DLD1 (cell line): Measurements from ENCODE around the gene ARFGEF2.

Experiments used
- in situ Hi-C: cut with HindIII; loops from 2 replicates; pipeline ENCODE4 v1.10.0; 2017; ENCODE audit warnings: low sequenced_read_pairs

Gene ARFGEF2

GRCh38 chr20:48897305-48898010 is 24.1 kb upstream of the ARFGEF2 start:
- in situ Hi-C loops, result loop anchor here (25.0 kb wide), 1 partner anchor 135 kb away; no protein-coding TSS in a partner anchor

GRCh38 chr20:48898210-48898609 is 23.3 kb upstream of the ARFGEF2 start:
- in situ Hi-C loops, result loop anchor here (25.0 kb wide), 1 partner anchor 136 kb away; no protein-coding TSS in a partner anchor

DNA sequence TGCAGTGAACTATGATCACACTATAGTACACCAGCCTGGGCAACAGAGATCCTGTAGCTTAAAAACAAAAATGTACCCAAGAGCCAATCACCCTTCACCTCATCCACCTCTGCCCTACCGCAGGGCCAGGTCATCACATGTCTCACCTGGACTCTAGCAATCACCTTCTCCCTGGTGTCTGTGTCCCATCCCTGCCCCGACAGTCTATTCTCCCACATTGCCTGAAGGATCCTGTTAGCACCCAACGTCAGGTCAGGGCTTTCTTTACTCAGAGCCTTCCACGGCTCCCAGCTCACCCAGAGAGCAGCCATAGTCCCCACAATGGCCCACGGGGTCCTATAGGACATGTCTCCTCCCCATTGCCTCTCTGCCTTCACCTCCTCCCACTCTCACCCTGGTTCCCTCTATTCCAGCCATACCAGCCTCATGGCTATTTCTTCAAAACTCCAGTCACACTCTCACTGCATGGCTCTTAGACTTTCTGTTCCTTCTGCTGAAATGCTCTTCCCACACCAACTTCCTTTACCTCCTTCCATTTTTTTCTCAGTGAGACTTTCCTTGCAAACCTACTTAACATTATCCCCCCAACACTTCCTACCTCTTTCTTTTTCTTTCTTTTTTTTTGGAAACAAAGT is 22.5 kb upstream of the ARFGEF2 start:
- in situ Hi-C loops, result loop anchor here (25.0 kb wide), 1 partner anchor 137 kb away; no protein-coding TSS in a partner anchor

GRCh38 chr20:48899881-48900280 is 21.6 kb upstream of the ARFGEF2 start:
- in situ Hi-C loops, result loop anchor here (25.0 kb wide), 1 partner anchor 138 kb away; no protein-coding TSS in a partner anchor

DNA sequence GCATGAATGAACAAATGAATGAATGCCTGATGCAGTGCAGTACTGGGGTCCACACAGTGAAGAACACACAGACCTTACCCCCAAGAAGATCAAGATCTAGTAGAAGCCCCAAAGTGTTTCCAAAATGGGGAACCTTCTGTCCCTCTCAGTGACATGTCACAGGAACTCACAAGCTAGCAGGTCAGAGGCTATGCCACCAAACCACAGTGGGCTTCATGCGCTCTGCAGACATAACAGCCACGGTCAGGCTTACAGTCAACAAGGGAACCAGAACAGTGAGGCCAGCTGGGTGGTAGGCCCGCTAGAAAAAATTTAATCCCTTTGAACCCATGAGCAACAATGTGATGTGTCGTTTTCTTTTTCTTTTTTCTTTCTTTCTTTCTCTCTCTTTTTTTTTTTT is 20.2 kb upstream of the ARFGEF2 start:
- in situ Hi-C loops, result no loop called here

- in situ Hi-C loops, result no loop called here
Measured at GRCh38 chr20:48903705-48904104, 17.8 kb upstream of the ARFGEF2 start.

DNA sequence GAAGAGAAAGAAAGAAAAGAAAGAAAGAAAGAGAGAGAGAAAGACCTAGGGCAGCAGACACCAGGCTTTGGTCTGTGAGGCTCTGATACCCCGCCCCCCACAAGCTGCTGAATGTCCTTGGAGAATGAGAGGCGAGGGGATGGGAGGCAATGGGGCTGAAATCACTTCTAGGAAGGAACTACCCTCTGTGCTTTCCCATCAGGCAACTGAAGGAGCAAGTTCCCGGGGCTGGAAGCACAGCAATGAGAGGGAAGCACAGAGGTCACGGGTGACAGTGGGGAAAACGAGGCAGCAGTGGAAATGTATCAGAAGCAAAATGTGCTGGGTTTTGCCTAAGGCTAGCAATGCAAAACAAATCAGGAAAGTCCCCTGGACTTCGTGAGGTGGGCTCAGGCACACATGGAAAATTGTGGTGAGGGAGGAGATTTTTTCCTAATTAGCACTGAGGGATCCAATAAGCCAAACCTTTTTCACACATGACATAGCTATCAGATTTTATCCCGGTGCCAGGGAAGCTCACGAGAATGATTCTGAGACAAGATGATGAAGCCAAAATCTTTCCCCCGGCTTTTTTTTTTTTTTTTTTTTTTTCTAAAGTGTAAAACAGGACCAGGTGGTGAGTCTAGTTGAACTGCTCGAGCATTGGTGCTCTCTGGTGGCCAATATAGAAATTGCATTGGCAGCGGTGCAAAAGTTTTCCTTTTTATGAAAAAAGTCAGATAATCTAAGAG is 16.8 kb upstream of the ARFGEF2 start:
- in situ Hi-C loops, result no loop called here

DNA sequence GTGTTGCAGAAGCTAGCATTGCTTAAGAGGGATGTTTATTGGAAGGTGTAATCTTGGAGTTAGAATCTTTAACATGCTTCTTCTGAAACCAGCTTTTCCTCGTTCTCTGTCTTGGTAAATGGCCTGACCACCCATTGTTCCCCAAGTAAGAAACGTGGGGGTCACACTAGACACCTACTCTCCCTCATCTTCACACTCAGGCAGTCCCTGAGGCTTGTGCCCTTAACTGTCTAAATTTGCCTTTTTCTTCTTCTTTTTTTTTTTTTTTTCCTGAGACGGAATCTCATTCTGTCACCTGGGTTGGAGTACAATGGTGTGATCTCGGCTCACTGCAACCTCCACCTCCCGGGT is 16.2 kb upstream of the ARFGEF2 start:
- in situ Hi-C loops, result no loop called here

GRCh38 chr20:48906221-48906877 is 15.2 kb upstream of the ARFGEF2 start:
- in situ Hi-C loops, result no loop called here

DNA sequence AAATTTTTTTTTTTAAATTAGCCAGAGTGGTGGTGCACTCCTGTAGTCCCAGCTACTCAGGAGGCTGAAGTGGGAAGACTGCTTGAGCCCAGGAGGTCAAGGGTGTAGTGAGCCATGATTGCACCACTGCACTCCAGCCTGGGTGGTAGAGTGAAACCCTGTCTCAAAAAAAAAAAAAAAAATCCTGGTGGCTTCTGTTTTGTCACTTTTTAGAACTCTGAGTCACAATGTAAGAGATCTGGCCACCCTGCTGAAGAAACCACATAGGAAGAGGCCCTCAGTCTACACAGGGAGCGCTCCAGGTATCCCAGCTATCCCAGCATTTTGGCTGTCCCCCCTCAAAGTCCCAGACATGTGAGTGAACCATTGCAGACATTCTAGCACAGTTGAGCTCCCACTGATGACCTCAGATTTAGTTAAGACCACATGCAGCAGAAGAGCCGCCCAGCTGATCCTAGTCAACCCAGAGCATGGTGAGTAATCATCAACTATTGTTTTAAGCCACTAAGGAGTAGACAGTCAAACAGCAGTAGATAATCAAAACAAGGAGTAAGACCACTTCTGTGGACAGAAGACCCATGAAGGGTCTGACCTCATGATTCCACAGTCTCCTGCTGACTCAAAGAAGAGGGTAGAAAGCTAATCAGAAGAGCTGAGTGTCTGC is 12.7 kb upstream of the ARFGEF2 start:
- in situ Hi-C loops, result no loop called here

- in situ Hi-C loops, result no loop called here
Measured at GRCh38 chr20:48909910-48910309, 11.6 kb upstream of the ARFGEF2 start.

DNA sequence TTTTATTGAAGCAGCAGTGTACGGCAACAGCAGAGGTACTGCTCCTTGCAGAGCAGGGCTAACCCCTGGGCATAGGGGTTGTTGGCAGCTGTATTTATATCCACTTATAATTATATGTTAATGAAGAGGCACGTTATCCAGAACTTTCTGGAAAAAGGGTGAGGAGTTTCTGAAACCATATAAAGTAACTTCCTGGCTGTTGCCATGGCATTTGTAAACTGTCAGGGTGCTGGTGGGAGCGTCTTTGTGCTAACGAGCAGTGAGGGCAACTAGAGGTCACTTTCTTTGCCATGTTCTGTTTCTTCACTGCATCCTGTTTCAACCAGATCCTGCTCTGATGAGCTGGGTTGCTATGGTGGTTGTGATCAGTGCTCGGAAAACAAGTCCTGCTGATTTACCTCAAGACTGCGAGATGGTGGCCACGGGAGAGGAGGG is 11.1 kb upstream of the ARFGEF2 start:
- in situ Hi-C loops, result no loop called here

- in situ Hi-C loops, result no loop called here
Measured at GRCh38 chr20:48912065-48912464, 9.4 kb upstream of the ARFGEF2 start.

DNA sequence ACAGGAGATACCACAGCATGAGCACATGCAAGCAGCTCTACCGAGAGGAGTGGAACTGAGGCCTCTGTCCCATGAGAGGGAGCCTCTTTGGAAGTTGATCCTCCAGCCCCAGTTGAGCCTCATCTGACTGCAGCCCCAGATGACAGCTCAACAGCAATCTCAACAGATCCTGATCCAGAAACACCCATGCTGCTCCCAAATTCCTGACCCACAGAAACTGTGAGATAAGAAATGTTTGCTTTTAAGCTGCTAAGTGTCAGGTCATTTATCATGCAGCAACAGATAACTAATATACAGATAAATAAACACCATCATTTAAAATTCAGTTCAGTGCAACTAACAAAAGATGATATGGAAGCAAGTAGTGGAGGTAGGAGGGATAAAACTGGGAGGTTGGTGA is 4.8 kb upstream of the ARFGEF2 start:
- in situ Hi-C loops, result no loop called here

- in situ Hi-C loops, result no loop called here
Measured at GRCh38 chr20:48919336-48919881, 2.1 kb upstream of the ARFGEF2 start.

DNA sequence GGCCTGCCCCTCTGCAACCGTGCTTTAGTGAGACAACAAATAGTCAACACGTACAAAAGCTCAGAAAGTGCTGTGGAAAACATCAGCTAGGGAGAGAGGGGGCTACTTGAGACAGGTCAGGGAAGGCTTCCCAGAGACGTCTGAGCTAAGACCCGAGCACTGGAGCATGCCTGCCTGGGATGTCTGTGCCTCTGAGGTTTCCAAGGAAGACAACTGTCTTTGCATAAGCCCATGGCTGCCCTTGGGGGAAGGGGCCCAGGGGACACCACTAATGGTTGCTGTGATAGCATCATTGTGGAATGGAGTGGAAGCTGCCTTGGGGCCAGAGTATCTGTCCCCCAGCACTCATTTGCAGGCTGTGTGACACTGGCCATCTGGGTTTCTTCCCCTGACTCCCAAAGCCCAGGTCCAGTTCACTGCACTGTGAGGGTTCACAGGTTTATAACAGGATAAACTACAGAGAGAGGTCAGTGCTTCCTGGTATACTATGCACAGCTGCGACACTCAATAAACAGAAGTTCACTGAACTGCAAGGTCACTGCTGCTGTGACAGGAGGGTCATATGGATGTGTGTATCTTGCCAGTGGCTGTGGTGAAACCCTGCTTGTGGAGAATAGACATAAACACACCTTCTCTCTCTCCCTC is 1.5 kb upstream of the ARFGEF2 start:
- in situ Hi-C loops, result no loop called here

GRCh38 chr20:48920527-48921167 is 864 bp upstream of the ARFGEF2 start:
- in situ Hi-C loops, result no loop called here

DNA sequence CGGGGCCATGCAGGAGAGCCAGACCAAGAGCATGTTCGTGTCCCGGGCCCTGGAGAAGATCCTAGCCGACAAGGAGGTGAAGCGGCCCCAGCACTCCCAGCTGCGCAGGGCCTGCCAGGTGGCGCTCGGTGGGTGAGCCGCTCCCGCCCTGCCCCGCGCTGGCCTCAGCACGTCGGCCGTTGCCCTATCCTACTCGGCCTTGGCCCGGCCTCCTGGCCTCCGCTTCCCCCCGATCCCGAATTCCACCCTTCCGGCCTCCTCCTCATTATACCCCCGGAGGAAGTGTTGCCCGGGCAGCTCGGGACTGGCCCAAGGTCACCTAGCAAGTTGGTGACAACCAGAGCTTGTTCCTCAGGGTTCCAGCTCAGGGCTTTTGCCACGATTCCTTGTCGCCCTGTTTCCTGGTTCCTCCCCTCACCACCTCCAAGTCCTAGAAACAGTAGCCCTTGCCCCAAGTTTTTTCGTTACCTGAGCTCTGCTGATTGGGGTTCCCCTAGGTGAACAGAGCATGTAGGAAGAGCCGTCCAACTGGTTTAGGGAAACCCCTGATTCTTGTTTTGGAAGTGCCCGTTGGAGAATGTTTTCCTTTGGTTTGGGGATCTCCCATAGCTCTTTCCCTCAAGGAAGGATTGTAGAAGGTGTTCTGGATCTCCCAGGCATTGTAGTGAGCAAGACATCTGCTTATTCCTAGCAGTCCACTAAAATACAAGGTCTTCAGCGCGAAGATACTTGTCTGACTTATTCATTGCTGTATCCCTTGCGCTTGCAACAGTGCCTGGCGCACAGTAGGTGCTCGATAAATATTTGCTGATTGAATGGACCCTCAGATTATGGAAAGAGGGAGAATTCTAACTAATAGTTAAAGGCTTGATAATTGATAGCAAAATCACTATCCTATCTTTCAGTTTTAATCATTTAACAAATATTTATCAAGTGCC is 641 bp downstream of the ARFGEF2 start:
- in situ Hi-C loops, result no loop called here
